NCI-H2227 (cell line): Measurements from ENCODE around the gene CCDC141.
"Not testable (repeated sequence)": the region's sequence is repeated elsewhere in the genome, so short reads cannot be mapped to it uniquely, and the experiment has no call there.

Experiments used
- DNase-seq: peaks from one replicate; lab custom pipeline; 2025; ENCODE audit not compliant: unreplicated experiment; lab: John Stamatoyannopoulos, UW

Gene CCDC141

GRCh38 chr2:178982652-178983051 lies 67.3 kb downstream of the CCDC141 start:
- DNase-seq, result not testable (repeated sequence)

- DNase-seq, result no peak
These were observed 69.1 kb downstream of the CCDC141 start for GRCh38 chr2:178980815-178981214.

GRCh38 chr2:178978667-178979066 lies 71.3 kb downstream of the CCDC141 start:
- no peak for DNase-seq

GRCh38 chr2:178976351-178976750 lies 73.6 kb downstream of the CCDC141 start:
- no peak for DNase-seq

GRCh38 chr2:178962805-178963433 lies 87.0 kb downstream of the CCDC141 start:
- no peak for DNase-seq

- DNase-seq, result no peak
These were observed 87.8 kb downstream of the CCDC141 start for GRCh38 chr2:178962152-178962551.

- DNase-seq, result no peak
These were observed 95.9 kb downstream of the CCDC141 start for GRCh38 chr2:178954049-178954448.

- DNase-seq, result no peak
These were observed 98.5 kb downstream of the CCDC141 start for GRCh38 chr2:178951266-178952006.

GRCh38 chr2:178949584-178949983 lies 100.4 kb downstream of the CCDC141 start:
- no peak for DNase-seq

GRCh38 chr2:178949151-178949550 lies 100.8 kb downstream of the CCDC141 start:
- DNase-seq, result no peak

- no peak for DNase-seq
These were observed 102.9 kb downstream of the CCDC141 start for GRCh38 chr2:178947006-178947405.

- DNase-seq, result no peak
These were observed 103.4 kb downstream of the CCDC141 start for GRCh38 chr2:178946494-178946893.

- DNase-seq, result no peak
These were observed 106.2 kb downstream of the CCDC141 start for GRCh38 chr2:178943745-178944144.

- DNase-seq, result no peak
These were observed 115.4 kb downstream of the CCDC141 start for GRCh38 chr2:178934571-178934970.

GRCh38 chr2:178933493-178933892 lies 116.4 kb downstream of the CCDC141 start:
- no peak for DNase-seq

- DNase-seq, result no peak
These were observed 121.9 kb downstream of the CCDC141 start for GRCh38 chr2:178928077-178928476.

GRCh38 chr2:178927173-178927572 lies 122.8 kb downstream of the CCDC141 start:
- no peak for DNase-seq

GRCh38 chr2:178924817-178925216 lies 125.1 kb downstream of the CCDC141 start:
- DNase-seq, result no peak

- DNase-seq, result no peak
These were observed 126.4 kb downstream of the CCDC141 start for GRCh38 chr2:178923546-178923945.

GRCh38 chr2:178920916-178921513 lies 128.9 kb downstream of the CCDC141 start:
- DNase-seq, result no peak

GRCh38 chr2:178917555-178917954 lies 132.4 kb downstream of the CCDC141 start:
- DNase-seq, result no peak
